Measurements from ENCODE around the gene ANXA2.
A peak's percentile ranks its signal among the peaks of the same experiment; 100 is the strongest.
"Not testable (repeated sequence)": the region's sequence is repeated elsewhere in the genome, so short reads cannot be mapped to it uniquely, and the experiment has no call there.

Gene ANXA2

DNA sequence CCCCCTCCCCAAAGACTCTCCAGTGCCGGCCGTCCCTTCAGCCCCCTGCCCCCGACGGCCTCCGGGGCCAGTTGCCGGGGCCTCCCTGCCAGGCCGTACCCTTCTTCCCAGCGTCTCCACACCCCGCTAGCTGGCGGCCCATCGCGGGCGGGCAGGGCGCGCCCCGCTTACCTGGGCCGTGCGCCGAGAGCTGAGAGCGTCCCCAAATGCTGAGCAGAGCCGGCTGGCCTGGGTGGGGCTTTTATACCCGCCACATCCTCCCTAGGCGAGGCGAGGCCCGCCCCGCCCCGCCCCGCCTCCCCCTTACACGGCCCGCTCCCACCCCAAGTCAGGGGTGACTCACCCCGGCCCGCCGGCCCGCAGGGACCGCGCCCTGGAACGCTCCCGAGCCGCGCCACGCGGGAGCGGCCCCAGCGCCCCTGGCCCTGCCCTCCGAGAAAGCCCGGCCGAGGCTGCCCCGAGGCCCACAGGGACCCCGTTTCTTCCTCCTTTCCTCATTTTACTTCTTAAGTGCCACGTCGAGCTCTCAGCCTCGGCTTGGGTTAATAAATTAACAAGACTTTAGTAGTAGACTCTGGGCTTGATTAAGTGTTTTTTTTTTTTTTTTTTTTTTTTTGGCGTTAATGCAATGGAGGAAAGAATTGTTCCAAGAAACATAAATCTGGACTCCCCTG lies at the start of gene ANXA2:
Gene ANXA2 (minus strand): TSS at position 215 of the 674 bp plus-strand sequence. CDS start 11,911 bp downstream, outside the sequence.
- FAIRE-seq = no peak

DNA sequence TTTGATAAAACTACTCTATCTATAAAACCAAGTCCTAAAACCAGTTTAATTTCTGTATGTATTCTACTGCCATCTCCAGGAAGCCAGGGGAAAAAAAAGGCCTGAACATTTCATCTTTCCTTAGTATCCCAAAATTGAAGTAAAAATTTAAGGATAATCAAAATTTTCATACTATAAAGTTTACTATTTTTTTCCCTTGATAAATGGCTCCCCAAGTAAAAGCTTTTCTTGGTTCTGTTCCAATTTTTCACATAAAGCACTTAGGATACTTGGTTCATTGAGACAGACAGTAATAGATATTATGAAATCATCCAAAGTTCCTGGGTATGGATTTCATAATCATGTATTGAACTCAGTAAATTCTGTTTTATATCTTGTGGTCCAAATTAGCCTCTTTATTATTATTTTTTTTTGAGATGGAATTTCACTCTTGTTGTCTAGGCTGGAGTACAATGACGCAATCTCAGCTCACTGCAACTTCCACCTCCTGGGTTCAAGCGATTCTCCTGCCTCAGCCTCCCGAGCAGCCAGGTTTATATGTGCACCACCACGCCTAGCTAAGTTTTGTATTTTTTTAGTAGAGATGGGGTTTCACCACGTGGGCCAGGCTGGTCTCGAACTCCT lies 46.6 kb upstream of the ANXA2 start:
- peak; percentile 88 for FAIRE-seq

- peak; percentile 93 for FAIRE-seq
Observed at GRCh38 chr15:60442763-60443162, 45.0 kb upstream of the ANXA2 start.

DNA sequence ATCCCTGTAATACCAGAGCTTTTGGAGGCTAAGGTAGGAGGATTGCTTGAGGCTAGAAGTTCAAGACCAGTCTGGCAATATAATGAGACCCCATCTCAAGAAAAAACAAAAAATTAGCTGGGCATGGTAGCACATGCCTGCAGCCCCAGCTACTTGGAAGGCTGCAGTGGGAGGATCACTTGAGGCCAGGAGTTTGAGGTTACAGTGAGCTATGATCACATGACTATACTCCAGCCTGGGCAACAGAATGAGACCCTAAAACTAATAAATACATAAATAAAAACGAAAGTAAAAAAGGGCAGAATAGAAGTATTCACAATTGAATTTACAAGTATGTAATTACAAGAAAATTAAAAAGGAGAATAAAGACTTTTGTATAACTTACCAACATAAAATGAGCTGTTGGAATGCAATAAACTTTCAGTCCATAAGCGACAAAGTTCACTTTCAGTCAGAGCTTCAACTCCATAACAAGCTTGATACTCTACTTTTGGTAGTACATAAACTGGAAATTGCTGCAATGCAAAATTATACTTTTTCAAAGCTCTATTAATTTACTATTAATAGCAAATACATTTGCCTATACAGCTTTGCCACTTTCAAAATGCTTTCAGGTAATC lies 44.4 kb upstream of the ANXA2 start:
- no peak for FAIRE-seq

DNA sequence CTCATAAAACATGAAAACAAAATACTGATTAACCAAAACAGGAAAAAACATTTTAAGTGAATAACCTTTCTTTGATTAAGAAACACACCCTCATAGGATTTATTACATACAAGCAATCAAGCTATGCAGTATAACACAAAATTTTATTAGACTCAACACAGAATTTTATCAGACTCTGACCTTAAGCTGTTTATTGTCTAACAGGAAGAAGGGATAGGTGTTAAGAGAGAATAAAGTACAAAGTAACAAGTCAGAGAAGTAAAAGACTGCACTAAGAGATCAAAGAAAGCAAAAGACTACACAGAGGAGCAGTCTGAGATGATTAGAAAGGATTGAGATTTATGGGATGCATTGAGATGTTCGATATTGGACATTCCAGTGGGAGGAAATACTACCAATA lies 43.5 kb upstream of the ANXA2 start:
- no peak for FAIRE-seq

GRCh38 chr15:60438646-60439045 lies 40.9 kb upstream of the ANXA2 start:
- no peak for FAIRE-seq

DNA sequence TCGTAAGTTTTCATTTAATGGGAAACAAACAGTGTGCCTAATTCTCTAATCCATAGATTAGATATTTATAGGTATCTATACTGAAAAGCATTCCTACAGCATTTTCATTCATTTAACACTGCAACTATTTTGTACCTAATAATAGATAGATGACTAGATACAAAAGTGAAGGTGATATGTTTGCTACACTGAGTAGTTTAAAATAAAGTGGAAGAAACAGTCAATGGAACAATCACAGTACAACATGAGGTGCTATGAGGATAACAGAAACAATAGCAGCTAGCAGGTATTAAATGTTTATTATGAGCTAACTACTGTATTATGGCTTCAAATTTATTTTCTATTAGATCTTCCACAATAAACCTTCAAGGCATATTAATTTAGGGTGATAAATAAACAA lies 31.1 kb upstream of the ANXA2 start:
- no peak for FAIRE-seq

- FAIRE-seq = no peak
Observed at GRCh38 chr15:60426870-60427508, 29.2 kb upstream of the ANXA2 start.

GRCh38 chr15:60425461-60425860 lies 27.7 kb upstream of the ANXA2 start:
- no peak for FAIRE-seq

- no peak for FAIRE-seq
Observed at GRCh38 chr15:60424006-60424405, 26.2 kb upstream of the ANXA2 start.

DNA sequence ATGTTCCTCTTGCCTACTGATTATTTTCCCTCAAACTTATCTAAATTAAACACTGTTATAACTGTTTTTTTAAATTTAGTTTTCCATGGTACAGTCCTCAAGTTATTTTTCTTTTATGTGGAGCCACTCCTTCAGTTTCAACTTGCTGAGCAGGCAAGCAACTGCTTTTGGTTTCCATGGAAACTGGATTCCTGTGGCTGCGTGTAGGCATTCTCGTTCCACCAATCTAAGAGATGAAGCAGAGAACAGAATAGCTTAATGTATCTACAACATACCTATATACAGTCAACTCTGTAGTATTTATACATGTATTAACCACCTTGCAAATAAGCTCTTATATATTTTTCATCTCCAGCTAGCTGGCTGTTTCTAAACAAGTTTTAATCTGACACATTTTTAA lies 25.8 kb upstream of the ANXA2 start:
- FAIRE-seq = no peak

DNA sequence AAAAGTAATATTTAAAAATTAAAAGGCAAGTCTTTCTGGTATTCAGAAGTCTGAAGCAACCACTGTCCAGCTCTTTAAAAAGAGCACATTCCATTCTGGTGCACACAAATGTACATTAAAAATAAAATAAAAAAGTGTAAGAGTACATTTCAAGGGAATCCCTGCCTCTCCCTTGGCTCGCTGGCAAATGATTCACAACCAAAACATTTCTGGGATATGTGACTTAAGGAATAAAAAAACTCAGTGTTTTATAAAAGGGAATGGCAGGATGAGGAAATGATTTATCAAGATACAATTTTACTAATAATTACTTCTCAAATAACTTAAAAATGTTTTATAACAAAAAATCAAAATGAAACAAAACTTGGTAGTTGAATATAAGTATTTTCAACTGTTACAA lies 23.8 kb upstream of the ANXA2 start:
- no peak for FAIRE-seq

DNA sequence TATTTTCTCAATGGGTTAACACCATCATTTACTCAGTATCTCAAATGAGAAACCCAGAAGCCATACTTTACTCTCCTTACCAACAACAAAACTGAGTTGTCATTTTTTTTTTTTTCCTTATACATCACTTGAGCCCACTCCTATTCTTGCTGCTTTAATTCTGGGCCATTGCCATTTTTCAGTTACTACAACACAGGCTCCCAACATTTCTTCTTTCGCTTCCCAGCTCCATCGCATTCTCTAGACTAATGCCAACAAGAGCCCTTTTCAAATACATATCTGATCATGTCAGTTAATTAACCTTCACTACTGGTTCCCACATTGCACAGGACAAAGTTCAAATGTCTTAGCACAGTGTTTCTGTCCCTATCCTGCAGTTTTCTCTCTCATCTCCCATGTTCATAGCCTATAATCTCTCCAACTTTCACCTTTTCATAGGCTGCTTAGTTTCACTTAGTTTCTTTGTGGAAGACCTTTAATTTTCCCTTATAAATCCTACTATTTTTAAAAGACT lies 22.5 kb upstream of the ANXA2 start:
- FAIRE-seq = no peak

GRCh38 chr15:60419753-60420152 lies 22.0 kb upstream of the ANXA2 start:
- no peak for FAIRE-seq

GRCh38 chr15:60418096-60418495 lies 20.3 kb upstream of the ANXA2 start:
- FAIRE-seq = no peak

GRCh38 chr15:60417112-60417511 lies 19.3 kb upstream of the ANXA2 start:
- no peak for FAIRE-seq

DNA sequence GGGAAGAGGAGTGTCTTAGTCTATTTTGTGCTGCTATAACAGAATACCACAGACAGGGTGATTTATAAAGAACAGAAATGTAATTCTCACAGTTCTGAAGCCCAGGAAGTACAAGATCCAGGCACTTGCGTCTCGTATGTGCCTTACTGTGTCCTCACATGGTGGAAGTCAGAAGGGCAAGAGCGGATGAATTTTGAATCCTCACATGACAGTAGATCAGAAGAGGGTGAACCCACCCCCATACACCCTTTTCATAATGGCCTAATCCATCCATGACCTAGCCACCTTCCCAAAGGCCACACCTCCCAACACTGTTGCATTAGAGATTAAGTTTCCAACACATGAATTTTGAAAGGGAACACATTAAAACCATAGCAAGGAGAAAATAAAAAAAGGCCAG lies 18.7 kb upstream of the ANXA2 start:
- no peak for FAIRE-seq

DNA sequence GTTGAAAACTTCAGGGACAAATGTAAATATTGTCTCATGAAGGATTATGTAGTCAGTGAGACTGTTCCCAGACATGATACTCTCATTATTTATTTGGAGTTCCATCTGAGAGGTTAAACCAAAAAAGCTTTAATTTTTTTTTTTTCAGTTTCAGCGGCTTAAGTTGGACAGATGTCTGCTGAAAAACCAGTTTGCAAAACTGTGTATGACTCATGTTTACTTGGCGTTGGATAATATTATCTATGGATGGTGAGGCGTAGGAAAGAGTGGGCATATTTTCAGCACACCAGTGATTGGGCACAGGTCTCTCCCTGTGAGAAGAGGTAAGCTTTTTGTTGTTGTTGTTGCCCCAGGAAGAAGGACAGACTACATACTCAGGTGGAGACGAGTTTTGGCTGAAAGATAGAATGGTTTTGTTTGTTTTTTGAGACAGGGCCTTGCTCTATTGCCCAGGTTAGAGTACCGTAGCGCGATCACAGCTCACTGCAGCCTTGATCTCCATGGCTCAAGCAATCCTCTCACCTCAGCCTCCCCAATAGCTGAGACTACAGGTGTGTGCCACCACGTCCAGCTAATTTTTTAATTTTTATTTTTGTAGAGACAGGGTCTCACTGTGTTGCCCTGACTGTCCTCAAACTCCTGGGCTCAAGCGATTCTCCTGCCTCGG lies 16.4 kb upstream of the ANXA2 start:
- no peak for FAIRE-seq

GRCh38 chr15:60413231-60413824 lies 15.5 kb upstream of the ANXA2 start:
- FAIRE-seq = no peak

- FAIRE-seq = not testable (repeated sequence)
Observed at GRCh38 chr15:60412807-60413206, 15.0 kb upstream of the ANXA2 start.

- FAIRE-seq = no peak
Observed at GRCh38 chr15:60411774-60412425, 14.1 kb upstream of the ANXA2 start.

DNA sequence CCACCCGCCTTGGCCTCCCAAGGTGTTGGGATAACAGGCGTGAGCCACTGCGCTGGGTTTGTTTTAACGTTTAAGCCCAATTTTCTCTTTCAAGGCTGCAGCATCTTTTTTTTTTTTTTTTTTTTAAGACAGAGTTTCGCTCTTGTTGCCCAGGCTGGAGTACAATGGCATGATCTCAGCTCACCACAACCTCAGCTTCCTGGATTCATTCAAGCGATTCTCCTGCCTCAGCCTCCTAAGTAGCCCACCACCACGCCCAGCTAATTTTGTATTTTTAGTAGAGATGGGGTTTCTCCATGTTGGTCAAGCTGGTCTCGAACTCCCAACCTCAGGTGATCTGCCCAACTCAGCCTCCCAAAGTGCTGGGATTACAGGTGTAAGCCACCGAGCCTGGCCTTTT lies 12.6 kb upstream of the ANXA2 start:
- not testable (repeated sequence) for FAIRE-seq
